Left kidney (tissue), 1 donor: Measurements from ENCODE around the gene ATP2B3. TPM values are rescaled to one million over a fixed set of nuclear protein-coding genes. Genes with fewer than 3 reads are reported as not detected.

Source experiments
- polyA plus RNA-seq: library from polyadenylated mRNA; unstranded; fragments of 120-200 nt; gene quantifications from one replicate; pipeline ENCODE4 v1.2.1, GENCODE V29; 2013; ENCODE audit not compliant: insufficient read length

ATP2B3 gene
- polyA plus RNA-seq, 1 donor = 0.18 TPM

Other genes starting within 250 kb of the ATP2B3 start
- 0.15 TPM for gene PNMA6F, start 195.9 kb upstream of the ATP2B3 start, polyA plus RNA-seq
- gene ZNF275, start 183.5 kb upstream of the ATP2B3 start, polyA plus RNA-seq = 22.0 TPM
- not detected for gene PNMA6E, start 116.3 kb upstream of the ATP2B3 start, polyA plus RNA-seq
- 0.80 TPM for gene ZFP92, start 106.2 kb upstream of the ATP2B3 start, polyA plus RNA-seq
- 0.37 TPM for gene TREX2, start 71.6 kb upstream of the ATP2B3 start, polyA plus RNA-seq
- 27.5 TPM for gene HAUS7, start 47.1 kb upstream of the ATP2B3 start, polyA plus RNA-seq
- gene BGN, start 22.7 kb upstream of the ATP2B3 start, polyA plus RNA-seq = 148 TPM
- 14.7 TPM for gene CCNQ, start 81.5 kb downstream of the ATP2B3 start, polyA plus RNA-seq
- 33.8 TPM for gene DUSP9, start 129.6 kb downstream of the ATP2B3 start, polyA plus RNA-seq
- 7.5 TPM for gene PNCK, start 156.2 kb downstream of the ATP2B3 start, polyA plus RNA-seq
- gene SLC6A8, start 170.3 kb downstream of the ATP2B3 start, polyA plus RNA-seq = 56.6 TPM
- 184 TPM for gene BCAP31, start 206.7 kb downstream of the ATP2B3 start, polyA plus RNA-seq
- gene ABCD1, start 207.2 kb downstream of the ATP2B3 start, polyA plus RNA-seq = 6.4 TPM
- 1.5 TPM for gene PLXNB3, start 246.6 kb downstream of the ATP2B3 start, polyA plus RNA-seq